GM19023 (cell line): ENCODE data around the gene NKAPD1.
"Not testable (repeated sequence)": the region's sequence is repeated elsewhere in the genome, so short reads cannot be mapped to it uniquely, and the experiment has no call there.

ENCODE experiments used
- ATAC-seq: cut with Tn5 transposase; IDR thresholded peaks from one replicate; pipeline ENCODE4 v1.9.1; 2021; ENCODE audit warnings: mild to moderate bottlenecking, moderate library complexity; ENCODE audit not compliant: unreplicated experiment

The NKAPD1 gene

GRCh38 chr11:112073941-112074811 is at the start of gene NKAPD1, which contains the start of gene PIH1D2:
TSS of gene NKAPD1 (plus strand) at chr11:112074299. CDS start at chr11:112075575, 1,276 bp downstream.
TSS of gene PIH1D2 (minus strand) at chr11:112074017. CDS start at chr11:112073174, 843 bp downstream.
- peak; percentile 92 for ATAC-seq

- ATAC-seq = peak; percentile 77
These were observed 49.1 kb upstream of the NKAPD1 start, which contains the start of gene DLAT for GRCh38 chr11:112024773-112025678. TSS of gene DLAT (plus strand) at chr11:112025408. CDS start at chr11:112025473, 65 bp downstream.

GRCh38 chr11:112025707-112026106 is 48.4 kb upstream of the NKAPD1 start:
- peak; percentile 1 for ATAC-seq

GRCh38 chr11:112026784-112027410 is 47.2 kb upstream of the NKAPD1 start:
- ATAC-seq = not testable (repeated sequence)

- ATAC-seq = no peak
These were observed 44.6 kb upstream of the NKAPD1 start for GRCh38 chr11:112029460-112029859.

- no peak for ATAC-seq
These were observed 40.2 kb upstream of the NKAPD1 start for GRCh38 chr11:112033902-112034301.

- ATAC-seq = no peak
These were observed 36.6 kb upstream of the NKAPD1 start for GRCh38 chr11:112037527-112037926.

- ATAC-seq = no peak
These were observed 31.7 kb upstream of the NKAPD1 start for GRCh38 chr11:112042161-112042960.

GRCh38 chr11:112042961-112043304 is 31.2 kb upstream of the NKAPD1 start:
- no peak for ATAC-seq

- ATAC-seq = no peak
These were observed 29.1 kb upstream of the NKAPD1 start for GRCh38 chr11:112044961-112045360.

GRCh38 chr11:112046647-112047046 is 27.5 kb upstream of the NKAPD1 start:
- ATAC-seq = not testable (repeated sequence)

GRCh38 chr11:112048256-112048655 is 25.8 kb upstream of the NKAPD1 start:
- ATAC-seq = not testable (repeated sequence)

- no peak for ATAC-seq
These were observed 24.3 kb upstream of the NKAPD1 start for GRCh38 chr11:112049777-112050176.

GRCh38 chr11:112050721-112051120 is 23.4 kb upstream of the NKAPD1 start:
- ATAC-seq = peak; percentile 70

- ATAC-seq = no peak
These were observed 22.3 kb upstream of the NKAPD1 start for GRCh38 chr11:112051768-112052167.

GRCh38 chr11:112057170-112057569 is 16.9 kb upstream of the NKAPD1 start:
- no peak for ATAC-seq

- ATAC-seq = no peak
These were observed 16.0 kb upstream of the NKAPD1 start for GRCh38 chr11:112058103-112058502.

- ATAC-seq = no peak
These were observed 11.2 kb upstream of the NKAPD1 start for GRCh38 chr11:112062923-112063322.

GRCh38 chr11:112082729-112083128 is 8.6 kb downstream of the NKAPD1 start:
- no peak for ATAC-seq

- ATAC-seq = peak; percentile 37
These were observed 11.8 kb downstream of the NKAPD1 start for GRCh38 chr11:112085822-112086421.
